ENCODE measurements around the gene HJURP.

DNA sequence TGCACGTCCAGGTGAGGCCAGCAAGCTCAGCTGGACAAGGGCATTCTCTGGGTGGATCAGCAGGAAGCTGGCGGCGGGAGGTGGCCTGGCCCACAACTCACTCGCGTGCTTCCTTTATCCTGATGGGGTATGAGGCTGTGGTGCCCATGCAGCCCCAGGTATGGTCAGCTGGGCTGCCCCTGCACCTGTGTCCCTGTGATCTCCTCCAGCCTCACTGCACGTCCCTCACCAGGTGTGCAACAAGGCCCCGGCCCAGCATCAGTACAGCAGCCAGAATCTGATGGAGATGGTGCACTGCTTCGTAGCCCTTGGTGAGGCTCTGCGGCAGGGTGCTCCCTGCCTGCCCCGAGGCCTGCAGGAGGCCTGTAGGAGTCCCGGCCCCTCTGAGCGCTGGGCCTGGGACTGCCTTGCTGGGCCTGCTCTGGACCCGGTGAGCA lies 58.6 kb downstream of the HJURP start:
- TF ChIP-seq POLR2AphosphoS5 (IDR thresholded peaks at IDR 0.05) (no peak), POLR2A (IDR thresholded peaks at IDR 0.05) (no peak), EP300 (IDR thresholded peaks at IDR 0.05) (no peak)
- TF ChIP-seq, protein P1, sequence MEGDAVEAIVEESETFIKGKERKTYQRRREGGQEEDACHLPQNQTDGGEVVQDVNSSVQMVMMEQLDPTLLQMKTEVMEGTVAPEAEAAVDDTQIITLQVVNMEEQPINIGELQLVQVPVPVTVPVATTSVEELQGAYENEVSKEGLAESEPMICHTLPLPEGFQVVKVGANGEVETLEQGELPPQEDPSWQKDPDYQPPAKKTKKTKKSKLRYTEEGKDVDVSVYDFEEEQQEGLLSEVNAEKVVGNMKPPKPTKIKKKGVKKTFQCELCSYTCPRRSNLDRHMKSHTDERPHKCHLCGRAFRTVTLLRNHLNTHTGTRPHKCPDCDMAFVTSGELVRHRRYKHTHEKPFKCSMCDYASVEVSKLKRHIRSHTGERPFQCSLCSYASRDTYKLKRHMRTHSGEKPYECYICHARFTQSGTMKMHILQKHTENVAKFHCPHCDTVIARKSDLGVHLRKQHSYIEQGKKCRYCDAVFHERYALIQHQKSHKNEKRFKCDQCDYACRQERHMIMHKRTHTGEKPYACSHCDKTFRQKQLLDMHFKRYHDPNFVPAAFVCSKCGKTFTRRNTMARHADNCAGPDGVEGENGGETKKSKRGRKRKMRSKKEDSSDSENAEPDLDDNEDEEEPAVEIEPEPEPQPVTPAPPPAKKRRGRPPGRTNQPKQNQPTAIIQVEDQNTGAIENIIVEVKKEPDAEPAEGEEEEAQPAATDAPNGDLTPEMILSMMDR (IDR thresholded peaks at IDR 0.05): no peak

Data from sigmoid colon (tissue), 4 donors.